IMR-90 (cell line): Measurements from ENCODE around the gene CYGB. TPM values are rescaled to one million over a fixed set of nuclear protein-coding genes. Genes with fewer than 3 reads are reported as not detected.

ENCODE experiments used
- ATAC-seq: fragments of 200-7000 bp; cut with Tn5 transposase; 2 replicates; pipeline ENCODE4 v1.9.1; 2020; ENCODE audit warnings: low read depth, mild to moderate bottlenecking, moderate library complexity
- BruUV-seq: library from RNA; stranded (reverse); fragments of 400-500 nt; replicated peaks from 2 replicates; lab custom pipeline; 2021; lab: Mats Ljungman, UMichigan
- CTCF ChIA-PET: fragments of 300-600 bp; formaldehyde crosslinking; extraction: SDS; loops from one replicate; lab custom pipeline; 2021; ENCODE audit warnings: antibody characterized with exemption; lab: Yijun Ruan, JAX
- POLR2A ChIA-PET: fragments of 300-600 bp; sonication (Branson Sonifier 250); formaldehyde crosslinking; loops from one replicate; lab custom pipeline; 2022; ENCODE audit warnings: antibody characterized with exemption; ENCODE audit not compliant: unreplicated experiment; lab: Charles Lee
- DNase-seq: peaks from one replicate; pipeline ENCODE4 v3.0.0; 2013
- H2AFZ ChIP-seq: replicated peaks from 2 replicates; pipeline ENCODE3; 2013; ENCODE audit warnings: low read length, mild to moderate bottlenecking; ENCODE audit not compliant: poor library complexity
- H2AK5ac ChIP-seq: 2 replicates; pipeline ENCODE4 v1.6.1; 2013; ENCODE audit warnings: low read depth, low read length, inconsistent platforms
- H2AK9ac ChIP-seq: replicated peaks from 2 replicates; pipeline ENCODE3; 2013; ENCODE audit warnings: mild to moderate bottlenecking, low read depth, low read length, moderate library complexity; ENCODE audit not compliant: poor library complexity
- H2BK120ac ChIP-seq: 2 replicates; pipeline ENCODE4 v1.6.1; 2013; ENCODE audit warnings: low read depth, low read length, inconsistent platforms
- H2BK15ac ChIP-seq: 3 replicates; pipeline ENCODE4 v1.6.1; 2013; ENCODE audit warnings: low read depth, low read length, inconsistent platforms
- H2BK20ac ChIP-seq: 2 replicates; pipeline ENCODE4 v1.6.1; 2013; ENCODE audit warnings: low read depth, mild to moderate bottlenecking, inconsistent platforms, low read length, moderate library complexity
- H2BK5ac ChIP-seq: 2 replicates; pipeline ENCODE4 v1.6.1; 2013; ENCODE audit warnings: mild to moderate bottlenecking, low read depth, low read length, inconsistent platforms; ENCODE audit not compliant: poor library complexity, severe bottlenecking
- H3K14ac ChIP-seq: replicated peaks from 2 replicates; pipeline ENCODE4 v1.6.1; 2013; ENCODE audit warnings: low read depth, low read length, inconsistent platforms
- H3K18ac ChIP-seq: 2 replicates; pipeline ENCODE4 v1.6.1; 2013; ENCODE audit warnings: low read depth, low read length, control low read depth
- H3K23ac ChIP-seq: 2 replicates; pipeline ENCODE4 v1.6.1; 2013; ENCODE audit warnings: low read depth, low read length, inconsistent platforms
- H3K27ac ChIP-seq: 2 replicates; pipeline ENCODE4 v1.5.1; 2013; ENCODE audit warnings: mild to moderate bottlenecking, control low read depth, low read length; ENCODE audit not compliant: insufficient read depth
- H3K27me3 ChIP-seq: 2 replicates; pipeline ENCODE4 v1.6.1; 2013; ENCODE audit warnings: low read length; ENCODE audit not compliant: control insufficient read depth, insufficient read depth
- H3K36me3 ChIP-seq: 2 replicates; pipeline ENCODE4 v1.6.1; 2013; ENCODE audit warnings: low read length, mixed read lengths; ENCODE audit not compliant: control insufficient read depth, insufficient read depth
- H3K4ac ChIP-seq: 2 replicates; pipeline ENCODE4 v1.6.1; 2013; ENCODE audit warnings: low read depth, low read length, inconsistent platforms
- H3K4me1 ChIP-seq: 2 replicates; pipeline ENCODE4 v1.6.1; 2013; ENCODE audit warnings: low read length, mixed read lengths; ENCODE audit not compliant: control insufficient read depth, insufficient read depth
- H3K4me2 ChIP-seq: 2 replicates; pipeline ENCODE4 v1.6.1; 2013; ENCODE audit warnings: low read depth, mild to moderate bottlenecking, control low read depth, low read length, moderate library complexity
- H3K4me3 ChIP-seq: 2 replicates; pipeline ENCODE4 v1.5.1; 2013; ENCODE audit warnings: low read depth, mild to moderate bottlenecking, control low read depth, low read length, moderate library complexity; ENCODE audit not compliant: insufficient read depth
- H3K56ac ChIP-seq: 2 replicates; pipeline ENCODE4 v1.6.1; 2013; ENCODE audit warnings: low read length, inconsistent platforms; ENCODE audit not compliant: insufficient read depth; ENCODE audit errors: extremely low read depth
- H3K79me1 ChIP-seq, 2 experiments: 2 replicates each; pipeline ENCODE4 v1.6.1; 2013; ENCODE audit warnings: low read length in 2 of 2, inconsistent platforms in 1 of 2, low read depth in 1 of 2
- H3K9ac ChIP-seq: 2 replicates; pipeline ENCODE4 v1.6.1; 2013; ENCODE audit warnings: low read depth, low read length, control low read depth
- H3K9me1 ChIP-seq: 2 replicates; pipeline ENCODE4 v1.6.1; 2013; ENCODE audit warnings: low read length, inconsistent platforms; ENCODE audit not compliant: insufficient read depth
- H3K9me3 ChIP-seq: 2 replicates; pipeline ENCODE4 v1.6.1; 2013; ENCODE audit warnings: low read length; ENCODE audit not compliant: control insufficient read depth, insufficient read depth
- H4K20me1 ChIP-seq: 2 replicates; pipeline ENCODE4 v1.6.1; 2013; ENCODE audit warnings: low read length, inconsistent platforms; ENCODE audit not compliant: insufficient read depth
- H4K5ac ChIP-seq: 2 replicates; pipeline ENCODE4 v1.6.1; 2013; ENCODE audit warnings: mild to moderate bottlenecking, low read depth, low read length, control low read depth
- H4K8ac ChIP-seq, 2 experiments: 2 replicates each; pipeline ENCODE4 v1.6.1; 2013; ENCODE audit warnings: low read depth in 2 of 2, low read length in 2 of 2, control low read depth in 1 of 2, inconsistent platforms in 1 of 2
- H4K91ac ChIP-seq: 2 replicates; pipeline ENCODE4 v1.6.1; 2013; ENCODE audit warnings: low read depth, low read length, inconsistent platforms; ENCODE audit not compliant: insufficient read depth
- BHLHE40 ChIP-seq: fragments of 150-350 bp; IDR thresholded peaks from 2 replicates; pipeline ENCODE4 v1.6.1; 2016; ENCODE audit warnings: mild to moderate bottlenecking, low read depth, low read length
- CEBPB ChIP-seq: IDR thresholded peaks from 2 replicates; pipeline ENCODE4 v1.6.1; 2012; ENCODE audit warnings: low read depth, low read length, improper control_type of control experiment
- CHD1 ChIP-seq: IDR thresholded peaks from 2 replicates; pipeline ENCODE4 v1.6.1; 2012; ENCODE audit warnings: low read depth, low read length, improper control_type of control experiment
- FOS ChIP-seq: fragments of 150-350 bp; IDR thresholded peaks from 2 replicates; pipeline ENCODE4 v1.6.1; 2016; ENCODE audit warnings: low read depth, low read length
- MAFK ChIP-seq: IDR thresholded peaks from 2 replicates; pipeline ENCODE4 v1.6.1; 2012; ENCODE audit warnings: low read depth, low read length, improper control_type of control experiment
- MAZ ChIP-seq: IDR thresholded peaks from 2 replicates; pipeline ENCODE4 v1.6.1; 2012; ENCODE audit warnings: low read depth, mild to moderate bottlenecking, low read length, improper control_type of control experiment, moderate library complexity, borderline replicate concordance
- MXI1 ChIP-seq: IDR thresholded peaks from 2 replicates; pipeline ENCODE4 v1.6.1; 2012; ENCODE audit warnings: low read depth, mild to moderate bottlenecking, low read length, moderate library complexity, borderline replicate concordance
- NFE2L2 ChIP-seq: fragments of 150-350 bp; IDR thresholded peaks from 2 replicates; pipeline ENCODE4 v1.6.1; 2016; ENCODE audit warnings: low read depth, mild to moderate bottlenecking, low read length
- POLR2A ChIP-seq: IDR thresholded peaks from 2 replicates; pipeline ENCODE4 v1.6.1; 2012; ENCODE audit warnings: mild to moderate bottlenecking, low read depth, low read length
- RAD21 ChIP-seq: IDR thresholded peaks from 2 replicates; pipeline ENCODE4 v1.6.1; 2012; ENCODE audit warnings: low read length, improper control_type of control experiment
- RCOR1 ChIP-seq: IDR thresholded peaks from 2 replicates; pipeline ENCODE4 v1.6.1; 2012; ENCODE audit warnings: mild to moderate bottlenecking, low read length, improper control_type of control experiment; ENCODE audit not compliant: insufficient replicate concordance
- RFX5 ChIP-seq: IDR thresholded peaks from 2 replicates; pipeline ENCODE4 v1.8.0; 2012; ENCODE audit warnings: low read depth, mild to moderate bottlenecking, low read length, moderate library complexity
- SMC3 ChIP-seq: fragments of 150-350 bp; IDR thresholded peaks from 2 replicates; pipeline ENCODE4 v1.6.1; 2016; ENCODE audit warnings: low read depth, mild to moderate bottlenecking, antibody characterized with exemption, low read length, moderate library complexity
- WGBS, 2 experiments: methylation state at CpG; one replicate each; pipeline versions ENCODE4 v1.1.5 to v1.1.7; 2013; ENCODE audit warnings: missing lambda C conversion rate in 2 of 2; ENCODE audit not compliant: insufficient read length in 1 of 2; ENCODE audit errors: extremely low coverage in 2 of 2; 5-methylcytosine and 5-hydroxymethylcytosine counted together
- dilution Hi-C: fragments of 300-500 bp; cut with HindIII; formaldehyde crosslinking; loops from one replicate; pipeline ENCODE4 v1.14.3; 2018; ENCODE audit warnings: low sequenced_read_pairs; ENCODE audit not compliant: unreplicated experiment
- in situ Hi-C: fragments of 300-500 bp; cut with MboI; formaldehyde crosslinking; loops from 3 replicates; pipeline ENCODE4 v1.14.3; 2019; ENCODE audit warnings: low sequenced_read_pairs, inconsistent platforms, mixed read lengths
- intact Hi-C: fragments of 100-400 bp; cut with micrococcal nuclease; formaldehyde crosslinking; loops from 2 replicates; pipeline ENCODE4 v1.10.0; 2022
- polyA plus RNA-seq, 3 experiments: library from polyadenylated mRNA; depleted of rRNA; stranded (reverse); fragments of >200 nt; gene quantifications; 2 replicates each; pipeline ENCODE4 v1.2.3, GENCODE V29; 2012; ENCODE audit warnings: low replicate concordance in 1 of 3
- total RNA-seq: library from RNA; depleted of rRNA; stranded (reverse); fragments of >200 nt; gene quantifications from 2 replicates; pipeline ENCODE4 v1.2.3, GENCODE V29; 2012
- TF ChIP-seq, protein P1 (sequence below): conservative IDR thresholded peaks from 2 replicates; pipeline ENCODE4 v1.5.1; 2012; ENCODE audit warnings: mild to moderate bottlenecking, low read depth, low read length, improper control_type of control experiment
- TF ChIP-seq, protein P2 (sequence below): fragments of 150-350 bp; IDR thresholded peaks from 2 replicates; pipeline ENCODE4 v1.6.1; 2016; ENCODE audit warnings: low read depth, mild to moderate bottlenecking, low read length, moderate library complexity, borderline replicate concordance

Gene CYGB
- total and polyA plus RNA-seq, 2 of the 4 experiments (the other 2 are of a cell fraction) = 1.3 to 2.9 TPM

DNA sequence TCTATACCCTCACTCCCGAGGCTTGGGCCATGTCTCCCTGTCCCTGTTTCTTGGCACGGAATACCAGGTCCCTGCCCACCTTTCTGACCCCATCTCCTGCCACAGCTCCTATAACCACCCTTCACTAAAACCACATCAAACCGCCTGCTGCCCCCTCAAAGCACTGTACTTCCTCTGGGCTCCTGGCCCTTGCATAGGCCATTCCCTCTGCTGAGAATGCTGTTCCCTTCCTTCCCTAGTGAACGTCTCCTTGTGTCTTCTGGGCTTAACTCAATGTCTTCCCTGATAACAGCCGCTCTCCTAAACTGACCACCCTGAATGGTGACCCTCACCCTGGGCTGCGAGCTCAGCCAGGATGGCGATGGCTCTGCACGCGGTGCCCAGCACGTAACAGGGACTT lies 59.4 kb downstream of the CYGB start:
- H3K36me3 ChIP-seq = no peaks in the 10 kb centered on the region
- no peak overlapping the region for H4K5ac ChIP-seq
- H2AFZ ChIP-seq = no peak overlapping the region
- in situ Hi-C loops = no loop called here
- no peaks in the 10 kb centered on the region; the same call in 1 of the 2 replicates for H3K4me1 ChIP-seq
- H2AK5ac ChIP-seq = no peak overlapping the region; the same call in 1 of the 2 replicates
- ChIA-PET CTCF (no interaction called here), POLR2A (no interaction called here)
- H3K4me3 ChIP-seq = no peak overlapping the region
- no peaks in the 10 kb centered on the region for H3K9me3 ChIP-seq
- no peak overlapping the region for H3K27ac ChIP-seq
- no peak overlapping the region for H3K4me2 ChIP-seq
- DNase-seq = no peak
- no peak overlapping the region for H3K9ac ChIP-seq
- no TSS peak for BruUV-seq
- dilution Hi-C loops = no loop called here
- H2BK20ac ChIP-seq = no peak overlapping the region
- H3K18ac ChIP-seq = no peak overlapping the region
- H2BK15ac ChIP-seq = no peak overlapping the region
- H3K23ac ChIP-seq = no peak overlapping the region
- H2BK5ac ChIP-seq = no peak overlapping the region
- H2AK9ac ChIP-seq = no peak overlapping the region
- peaks cover 2% of the 10 kb centered on the region; the same call in 1 of the 2 replicates for H3K9me1 ChIP-seq
- H4K20me1 ChIP-seq = no peaks in the 10 kb centered on the region
- no peak for ATAC-seq
- H3K56ac ChIP-seq = no peak overlapping the region
- no peaks in the 10 kb centered on the region for H3K79me1 ChIP-seq
- 70% methylated on average over 3 of the region's 10 CpGs; no CpG with 5 or more reads in 1 of the 2 experiments for WGBS, 2 experiments
- H3K14ac ChIP-seq = no peak overlapping the region
- no peak overlapping the region for H3K4ac ChIP-seq
- no peak overlapping the region for H4K8ac ChIP-seq
- H4K91ac ChIP-seq = no peak overlapping the region
- intact Hi-C loops = no loop called here
- H3K27me3 ChIP-seq = no peaks in the 10 kb centered on the region
- no peak for TF ChIP-seq POLR2A
- TF ChIP-seq CHD1 = no peak
- TF ChIP-seq, protein P1, sequence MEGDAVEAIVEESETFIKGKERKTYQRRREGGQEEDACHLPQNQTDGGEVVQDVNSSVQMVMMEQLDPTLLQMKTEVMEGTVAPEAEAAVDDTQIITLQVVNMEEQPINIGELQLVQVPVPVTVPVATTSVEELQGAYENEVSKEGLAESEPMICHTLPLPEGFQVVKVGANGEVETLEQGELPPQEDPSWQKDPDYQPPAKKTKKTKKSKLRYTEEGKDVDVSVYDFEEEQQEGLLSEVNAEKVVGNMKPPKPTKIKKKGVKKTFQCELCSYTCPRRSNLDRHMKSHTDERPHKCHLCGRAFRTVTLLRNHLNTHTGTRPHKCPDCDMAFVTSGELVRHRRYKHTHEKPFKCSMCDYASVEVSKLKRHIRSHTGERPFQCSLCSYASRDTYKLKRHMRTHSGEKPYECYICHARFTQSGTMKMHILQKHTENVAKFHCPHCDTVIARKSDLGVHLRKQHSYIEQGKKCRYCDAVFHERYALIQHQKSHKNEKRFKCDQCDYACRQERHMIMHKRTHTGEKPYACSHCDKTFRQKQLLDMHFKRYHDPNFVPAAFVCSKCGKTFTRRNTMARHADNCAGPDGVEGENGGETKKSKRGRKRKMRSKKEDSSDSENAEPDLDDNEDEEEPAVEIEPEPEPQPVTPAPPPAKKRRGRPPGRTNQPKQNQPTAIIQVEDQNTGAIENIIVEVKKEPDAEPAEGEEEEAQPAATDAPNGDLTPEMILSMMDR = no peak
- no peak for TF ChIP-seq BHLHE40
- no peak for TF ChIP-seq RAD21
- TF ChIP-seq NFE2L2 = no peak
- TF ChIP-seq, protein P2, sequence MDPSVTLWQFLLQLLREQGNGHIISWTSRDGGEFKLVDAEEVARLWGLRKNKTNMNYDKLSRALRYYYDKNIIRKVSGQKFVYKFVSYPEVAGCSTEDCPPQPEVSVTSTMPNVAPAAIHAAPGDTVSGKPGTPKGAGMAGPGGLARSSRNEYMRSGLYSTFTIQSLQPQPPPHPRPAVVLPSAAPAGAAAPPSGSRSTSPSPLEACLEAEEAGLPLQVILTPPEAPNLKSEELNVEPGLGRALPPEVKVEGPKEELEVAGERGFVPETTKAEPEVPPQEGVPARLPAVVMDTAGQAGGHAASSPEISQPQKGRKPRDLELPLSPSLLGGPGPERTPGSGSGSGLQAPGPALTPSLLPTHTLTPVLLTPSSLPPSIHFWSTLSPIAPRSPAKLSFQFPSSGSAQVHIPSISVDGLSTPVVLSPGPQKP = no peak
- no peak for TF ChIP-seq SMC3
- TF ChIP-seq FOS = no peak
- TF ChIP-seq MAZ = no peak
- TF ChIP-seq MXI1 = no peak
- TF ChIP-seq RFX5 = no peak
- TF ChIP-seq RCOR1 = no peak
- TF ChIP-seq MAFK = no peak
- no peak for TF ChIP-seq CEBPB
- no peak overlapping the region for H2BK120ac ChIP-seq
